ENCODE data around the gene RALGPS1. TPM values are rescaled to one million over a fixed set of nuclear protein-coding genes. Genes with fewer than 3 reads are reported as not detected.

The RALGPS1 gene
- total RNA-seq, 1 experiment from 2014 or later = 18.6 TPM

DNA sequence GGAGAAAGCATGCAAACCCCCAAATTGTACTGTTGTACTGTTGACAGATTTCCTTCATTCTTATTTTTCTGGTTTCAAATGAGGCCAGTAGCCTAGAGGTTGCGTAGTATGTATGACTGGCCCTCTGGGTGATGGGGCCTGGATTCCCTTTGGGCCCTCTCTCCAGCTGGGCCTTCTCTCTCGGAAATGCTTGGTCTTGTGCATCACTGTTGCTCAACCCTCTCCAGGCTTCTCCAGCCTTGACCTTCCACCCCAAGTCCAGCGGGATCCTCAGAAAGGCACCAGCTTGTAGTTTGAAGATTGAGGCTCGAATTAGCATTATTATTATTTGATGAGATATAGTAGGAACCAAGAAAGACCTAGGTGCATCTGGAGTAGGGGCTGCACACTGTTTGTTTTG lies 120.8 kb downstream of the RALGPS1 start:
- H3K79me2 ChIP-seq (ENCODE audit: insufficient read depth, low read length) = no peaks in the 10 kb centered on the region
- H3K27me3 ChIP-seq (ENCODE audit: insufficient read depth, low read length) = no peaks in the 10 kb centered on the region
- no peaks in the 10 kb centered on the region for H4K20me1 ChIP-seq (ENCODE audit: control insufficient read depth, insufficient read depth, insufficient read length)
- no peaks in the 10 kb centered on the region for H3K9me3 ChIP-seq (ENCODE audit: control insufficient read depth, low read depth, low read length)
- no peaks in the 10 kb centered on the region for H3K4me1 ChIP-seq (ENCODE audit: insufficient read depth, low read length)
- H2AFZ ChIP-seq (ENCODE audit: low read length) = no peak overlapping the region
- no peak for DNase-seq
- H3K23ac ChIP-seq (ENCODE audit: insufficient read length, low read depth, low read length) = no peak overlapping the region
- H3T11ph ChIP-seq (ENCODE audit: low read length) = no peak overlapping the region
- H2BK20ac ChIP-seq (ENCODE audit: low read depth, low read length, poor library complexity, severe bottlenecking) = no peak overlapping the region
- no peak overlapping the region for H3K4me2 ChIP-seq (ENCODE audit: insufficient read depth, insufficient read length, low read length)
- H2BK5ac ChIP-seq (ENCODE audit: insufficient read length, low read length) = no peak overlapping the region
- no peak overlapping the region for H3K14ac ChIP-seq (ENCODE audit: insufficient read depth, low read length)
- H2BK15ac ChIP-seq (ENCODE audit: low read depth, low read length) = no peak overlapping the region
- TF ChIP-seq CTCF (conservative IDR thresholded peaks at IDR 0.05) = no peak
- H2BK12ac ChIP-seq (ENCODE audit: insufficient read length, low read depth, low read length) = no peak overlapping the region
- H2AK5ac ChIP-seq (ENCODE audit: insufficient read length, low read length) = no peak overlapping the region
- Mint-ChIP-seq H3K4me1 (no peaks in the 10 kb centered on the region), H3K27ac (no peak overlapping the region), H3K4me3 (no peak overlapping the region), H3K27me3 (ENCODE audit: low read depth) (no peaks in the 10 kb centered on the region), H3K36me3 (ENCODE audit: insufficient read depth in 1 of 3, low read depth in 3 of 3) (no peaks in the 10 kb centered on the region), H3K9me3 (no peaks in the 10 kb centered on the region)
- no peak overlapping the region for H3K4ac ChIP-seq (ENCODE audit: low read depth, low read length)
- H3K18ac ChIP-seq (ENCODE audit: insufficient read length, low read depth, low read length) = no peak overlapping the region
- no CpG with 5 or more reads among the region's 4 CpGs for WGBS (ENCODE audit: extremely low coverage, insufficient read length, low lambda C conversion rate)
- no peak overlapping the region for H4K8ac ChIP-seq (replicated peaks; ENCODE audit: insufficient read length, low read depth, low read length)
- H3K56ac ChIP-seq (ENCODE audit: insufficient read length, low read depth, low read length) = no peak overlapping the region
- H3K27ac ChIP-seq (ENCODE audit: insufficient read length, low read depth, low read length) = no peak overlapping the region
- H2BK120ac ChIP-seq (ENCODE audit: low read depth, low read length, poor library complexity, severe bottlenecking) = no peak overlapping the region
- H3K79me1 ChIP-seq (ENCODE audit: insufficient read depth, low read depth, low read length, poor library complexity, severe bottlenecking) = no peaks in the 10 kb centered on the region
- no peaks in the 10 kb centered on the region for H3K23me2 ChIP-seq (ENCODE audit: insufficient read length, low read depth, low read length, poor library complexity, severe bottlenecking)
- no peak overlapping the region for H3K9ac ChIP-seq (ENCODE audit: extremely low read depth, insufficient read length, low read length)
- H4K5ac ChIP-seq (ENCODE audit: insufficient read length, low read depth, low read length) = no peak overlapping the region
- H4K91ac ChIP-seq (ENCODE audit: insufficient read length, low read depth, low read length) = no peak overlapping the region

Measured in H9 (cell line).